ENCODE data around the gene KAZN. TPM values are rescaled to one million over a fixed set of nuclear protein-coding genes. Genes with fewer than 3 reads are reported as not detected.

Gene KAZN
- polyA plus RNA-seq, 1 donor (not counting 4 experiments of a cell fraction or from before 2014, with no cell fraction given): 5.9 TPM

GRCh38 chr1:14740016-14740415 lies 141.5 kb downstream of the KAZN start:
- no peaks in the 10 kb centered on the region for H3K36me3 ChIP-seq (ENCODE audit: control insufficient read depth in 2 of 2, extremely low read depth in 1 of 2, insufficient read depth in 2 of 2, low read length in 2 of 2)
- peaks cover 24% of the 10 kb centered on the region for H3K4me1 ChIP-seq (ENCODE audit: control insufficient read depth, extremely low read depth, insufficient read depth, low read length)
- no peak overlapping the region for H3K4me2 ChIP-seq (ENCODE audit: control insufficient read depth, extremely low read depth, insufficient read depth, low read depth, low read length)
- no peak overlapping the region for H3K9ac ChIP-seq (ENCODE audit: control insufficient read depth, extremely low read depth, insufficient read depth, low read length)
- no peaks in the 10 kb centered on the region for H3K9me3 ChIP-seq (ENCODE audit: control insufficient read depth, low read depth, low read length)
- H3K27me3 ChIP-seq (ENCODE audit: control insufficient read depth, extremely low read depth, insufficient read depth, low read length): no peaks in the 10 kb centered on the region
- H2AFZ ChIP-seq (ENCODE audit: control insufficient read depth, low read length): no peak overlapping the region
- no peak overlapping the region for H3K4me3 ChIP-seq (ENCODE audit: control insufficient read depth in 2 of 3, extremely low read depth in 1 of 3, insufficient read depth in 2 of 3, low read depth in 1 of 3, low read length in 3 of 3)
- no peaks in the 10 kb centered on the region for H3K9me1 ChIP-seq (ENCODE audit: control insufficient read depth, extremely low read depth, insufficient read depth, low read length)
- dilution Hi-C loops (cut with MboI; ENCODE audit: extremely low pct_ligation_motif_present, low sequenced_read_pairs): no loop called here
- H3K79me2 ChIP-seq (ENCODE audit: control insufficient read depth, insufficient read depth, low read length): no peaks in the 10 kb centered on the region
- TF ChIP-seq CTCF (optimal IDR thresholded peaks at IDR 0.05 in 1 of 3, IDR thresholded peaks at IDR 0.05 in 1 of 3, conservative IDR thresholded peaks at IDR 0.05 in 1 of 3; ENCODE audit: extremely low read depth in 1 of 3, insufficient read depth in 2 of 3, low read length in 3 of 3) (no peak), EZH2 (IDR thresholded peaks at IDR 0.05; ENCODE audit: low read length) (no peak)
- DNase-seq (ENCODE audit: low read depth, low spot score) (no peak), FAIRE-seq (no peak)
- no peaks in the 10 kb centered on the region for H4K20me1 ChIP-seq (ENCODE audit: control insufficient read depth, extremely low read depth, insufficient read depth, low read length)
- H3K27ac ChIP-seq (ENCODE audit: control insufficient read depth, insufficient read depth, low read length): no peak overlapping the region

GRCh38 chr1:14741082-14741481 lies 142.6 kb downstream of the KAZN start:
- H3K36me3 ChIP-seq (ENCODE audit: control insufficient read depth in 2 of 2, extremely low read depth in 1 of 2, insufficient read depth in 2 of 2, low read length in 2 of 2): no peaks in the 10 kb centered on the region
- no peaks in the 10 kb centered on the region for H3K79me2 ChIP-seq (ENCODE audit: control insufficient read depth, insufficient read depth, low read length)
- no peaks in the 10 kb centered on the region for H3K9me1 ChIP-seq (ENCODE audit: control insufficient read depth, extremely low read depth, insufficient read depth, low read length)
- FAIRE-seq (no peak), DNase-seq (ENCODE audit: low read depth, low spot score) (no peak)
- no peak overlapping the region for H3K4me3 ChIP-seq (ENCODE audit: control insufficient read depth in 2 of 3, extremely low read depth in 1 of 3, insufficient read depth in 2 of 3, low read depth in 1 of 3, low read length in 3 of 3)
- dilution Hi-C loops (cut with MboI; ENCODE audit: extremely low pct_ligation_motif_present, low sequenced_read_pairs): no loop called here
- H2AFZ ChIP-seq (ENCODE audit: control insufficient read depth, low read length): no peak overlapping the region
- H3K27ac ChIP-seq (ENCODE audit: control insufficient read depth, insufficient read depth, low read length): no peak overlapping the region
- H3K4me2 ChIP-seq (ENCODE audit: control insufficient read depth, extremely low read depth, insufficient read depth, low read depth, low read length): no peak overlapping the region
- no peaks in the 10 kb centered on the region for H4K20me1 ChIP-seq (ENCODE audit: control insufficient read depth, extremely low read depth, insufficient read depth, low read length)
- H3K9ac ChIP-seq (ENCODE audit: control insufficient read depth, extremely low read depth, insufficient read depth, low read length): no peak overlapping the region
- H3K9me3 ChIP-seq (ENCODE audit: control insufficient read depth, low read depth, low read length): no peaks in the 10 kb centered on the region
- TF ChIP-seq CTCF (optimal IDR thresholded peaks at IDR 0.05 in 1 of 3, IDR thresholded peaks at IDR 0.05 in 1 of 3, conservative IDR thresholded peaks at IDR 0.05 in 1 of 3; ENCODE audit: extremely low read depth in 1 of 3, insufficient read depth in 2 of 3, low read length in 3 of 3): no peak
- no peak for TF ChIP-seq EZH2 (IDR thresholded peaks at IDR 0.05; ENCODE audit: low read length)
- peaks cover 24% of the 10 kb centered on the region for H3K4me1 ChIP-seq (ENCODE audit: control insufficient read depth, extremely low read depth, insufficient read depth, low read length)
- H3K27me3 ChIP-seq (ENCODE audit: control insufficient read depth, extremely low read depth, insufficient read depth, low read length): no peaks in the 10 kb centered on the region
